ENCODE results near the gene DOCK2. TPM values are rescaled to one million over a fixed set of nuclear protein-coding genes. Genes with fewer than 3 reads are reported as not detected.

DOCK2 gene
- polyA plus RNA-seq, 1 experiment = 1.6 TPM

DNA sequence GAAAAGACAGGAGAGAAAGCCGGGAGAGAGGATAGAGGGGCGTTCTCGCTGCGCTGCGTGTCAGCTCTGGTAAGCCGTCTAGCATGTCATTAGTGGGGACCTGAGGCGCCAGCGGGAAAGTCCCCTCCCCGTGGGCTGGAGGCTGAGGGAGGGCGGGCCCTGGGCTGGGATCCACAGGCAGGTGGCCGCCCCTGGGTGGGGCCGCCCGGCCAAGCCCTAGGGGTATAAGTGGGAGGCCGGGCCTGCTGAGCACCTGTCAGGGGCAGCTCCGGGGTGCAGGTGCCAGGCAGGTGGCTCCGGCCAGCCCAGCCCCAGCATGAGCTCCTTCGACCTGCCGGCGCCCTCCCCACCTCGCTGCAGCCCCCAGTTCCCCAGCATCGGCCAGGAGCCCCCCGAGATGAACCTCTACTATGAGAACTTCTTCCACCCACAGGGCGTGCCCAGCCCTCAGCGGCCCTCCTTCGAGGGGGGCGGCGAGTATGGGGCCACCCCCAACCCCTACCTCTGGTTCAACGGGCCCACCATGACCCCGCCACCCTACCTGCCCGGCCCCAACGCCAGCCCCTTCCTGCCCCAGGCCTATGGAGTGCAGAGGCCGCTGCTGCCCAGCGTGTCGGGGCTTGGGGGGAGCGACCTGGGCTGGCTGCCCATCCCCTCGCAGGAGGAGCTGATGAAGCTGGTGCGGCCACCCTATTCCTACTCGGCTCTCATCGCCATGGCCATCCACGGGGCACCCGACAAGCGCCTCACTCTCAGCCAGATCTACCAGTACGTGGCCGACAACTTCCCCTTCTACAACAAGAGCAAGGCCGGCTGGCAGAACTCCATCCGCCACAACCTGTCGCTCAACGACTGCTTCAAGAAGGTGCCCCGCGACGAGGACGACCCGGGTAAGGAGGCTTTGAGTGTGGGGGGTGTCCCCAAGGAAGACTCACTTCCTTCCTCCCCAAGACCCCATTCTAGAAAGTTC, 468.9 kb downstream of the DOCK2 start, which contains the start of gene FOXI1:
FOXI1 (plus strand) TSS at position 256 of the 970 bp plus-strand sequence; CDS start at position 317, 61 bp downstream.
- CTCF ChIA-PET = interaction anchor here (1.2 kb wide), 1 partner anchor 78 kb away, joined by 4 read pairs; no protein-coding TSS in a partner anchor
- peaks cover 4% of the 10 kb centered on the region for H3K27me3 ChIP-seq (ENCODE audit: control insufficient read depth, insufficient read depth, low read length)

DNA sequence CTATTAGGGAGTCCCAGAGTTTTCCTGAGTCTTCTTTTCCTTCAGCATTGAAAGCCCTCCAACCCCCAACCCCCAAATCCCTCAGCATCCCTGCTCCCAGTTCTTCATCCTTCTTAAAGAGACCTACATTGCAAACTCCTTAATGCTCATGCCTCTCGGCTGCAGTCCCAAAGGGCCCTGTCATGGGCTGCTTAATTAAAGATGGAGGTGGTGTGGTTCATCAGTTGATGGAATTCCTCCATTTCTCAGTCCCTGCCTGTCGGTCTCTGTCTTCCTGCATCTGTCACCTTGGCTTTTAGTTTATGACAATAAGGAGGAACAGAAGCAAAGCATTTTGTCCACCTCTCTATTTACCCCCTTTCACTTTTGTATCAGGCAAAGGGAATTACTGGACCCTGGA, 470.6 kb downstream of the DOCK2 start:
- Histone ChIP-seq H3K27ac (ENCODE audit: low read depth, low read length) (no peak overlapping the region), H3K9me3 (ENCODE audit: control insufficient read depth, insufficient read depth, low read length) (no peaks in the 10 kb centered on the region; the same call in 1 of the 2 replicates), H3K4me3 (ENCODE audit: low read depth, low read length) (no peak overlapping the region), H3K27me3 (ENCODE audit: control insufficient read depth, insufficient read depth, low read length) (peaks cover 4% of the 10 kb centered on the region)
- ChIA-PET POLR2A (no interaction called here), CTCF (interaction anchor here (0.6 kb wide), 1 partner anchor 72 kb away, joined by 8 read pairs; no protein-coding TSS in a partner anchor)
- DNase-seq (ENCODE audit: low read depth, low spot score) = no peak
- TF ChIP-seq, protein P1, sequence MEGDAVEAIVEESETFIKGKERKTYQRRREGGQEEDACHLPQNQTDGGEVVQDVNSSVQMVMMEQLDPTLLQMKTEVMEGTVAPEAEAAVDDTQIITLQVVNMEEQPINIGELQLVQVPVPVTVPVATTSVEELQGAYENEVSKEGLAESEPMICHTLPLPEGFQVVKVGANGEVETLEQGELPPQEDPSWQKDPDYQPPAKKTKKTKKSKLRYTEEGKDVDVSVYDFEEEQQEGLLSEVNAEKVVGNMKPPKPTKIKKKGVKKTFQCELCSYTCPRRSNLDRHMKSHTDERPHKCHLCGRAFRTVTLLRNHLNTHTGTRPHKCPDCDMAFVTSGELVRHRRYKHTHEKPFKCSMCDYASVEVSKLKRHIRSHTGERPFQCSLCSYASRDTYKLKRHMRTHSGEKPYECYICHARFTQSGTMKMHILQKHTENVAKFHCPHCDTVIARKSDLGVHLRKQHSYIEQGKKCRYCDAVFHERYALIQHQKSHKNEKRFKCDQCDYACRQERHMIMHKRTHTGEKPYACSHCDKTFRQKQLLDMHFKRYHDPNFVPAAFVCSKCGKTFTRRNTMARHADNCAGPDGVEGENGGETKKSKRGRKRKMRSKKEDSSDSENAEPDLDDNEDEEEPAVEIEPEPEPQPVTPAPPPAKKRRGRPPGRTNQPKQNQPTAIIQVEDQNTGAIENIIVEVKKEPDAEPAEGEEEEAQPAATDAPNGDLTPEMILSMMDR (IDR thresholded peaks at IDR 0.05; ENCODE audit: low read depth, low read length) = no peak

More for the DNA sequence above, 468.9 kb downstream of the DOCK2 start, which contains the start of gene FOXI1:
- TF ChIP-seq, protein P1 (IDR thresholded peaks at IDR 0.05; ENCODE audit: low read depth, low read length) = no peak
- Histone ChIP-seq H3K4me3 (ENCODE audit: low read depth, low read length) (no peak within 1 kb of the TSS), H3K27ac (ENCODE audit: low read depth, low read length) (no peak within 1 kb of the TSS), H3K9me3 (ENCODE audit: control insufficient read depth, insufficient read depth, low read length) (no peaks in the 10 kb centered on the region; the same call in 1 of the 2 replicates)
- POLR2A ChIA-PET = no interaction called here
- no peak for DNase-seq (ENCODE audit: low read depth, low spot score)

DNA sequence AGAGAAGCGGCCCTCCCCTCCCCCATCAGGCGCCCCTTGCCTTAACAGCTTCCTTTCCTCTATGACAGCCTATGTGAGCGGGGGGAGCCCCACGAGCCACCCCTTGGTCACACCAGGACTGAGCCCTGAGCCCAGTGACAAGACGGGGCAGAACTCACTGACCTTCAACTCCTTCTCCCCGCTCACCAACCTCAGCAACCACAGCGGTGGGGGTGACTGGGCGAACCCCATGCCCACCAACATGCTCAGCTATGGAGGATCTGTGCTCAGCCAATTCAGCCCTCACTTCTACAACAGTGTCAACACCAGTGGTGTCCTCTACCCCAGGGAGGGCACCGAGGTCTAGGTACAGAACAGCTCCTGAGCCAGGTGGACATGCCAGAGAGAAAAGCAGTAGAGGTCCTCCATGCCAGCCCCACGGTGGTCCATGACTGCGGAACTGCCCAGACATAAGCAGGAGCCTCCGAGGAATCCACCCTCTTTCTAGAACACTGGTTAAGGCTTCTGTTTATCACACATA, 471.3 kb downstream of the DOCK2 start:
- ChIA-PET CTCF (no interaction called here), POLR2A (no interaction called here)
- no peak overlapping the region for H3K27ac ChIP-seq (ENCODE audit: low read depth, low read length)
- no peak for DNase-seq (ENCODE audit: low read depth, low spot score)
- peaks cover 6% of the 10 kb centered on the region for H3K27me3 ChIP-seq (ENCODE audit: control insufficient read depth, insufficient read depth, low read length)
- TF ChIP-seq, protein P1 (IDR thresholded peaks at IDR 0.05; ENCODE audit: low read depth, low read length) = no peak
- no peak overlapping the region for H3K4me3 ChIP-seq (ENCODE audit: low read depth, low read length)
- H3K9me3 ChIP-seq (ENCODE audit: control insufficient read depth, insufficient read depth, low read length) = no peaks in the 10 kb centered on the region; the same call in 1 of the 2 replicates

DNA sequence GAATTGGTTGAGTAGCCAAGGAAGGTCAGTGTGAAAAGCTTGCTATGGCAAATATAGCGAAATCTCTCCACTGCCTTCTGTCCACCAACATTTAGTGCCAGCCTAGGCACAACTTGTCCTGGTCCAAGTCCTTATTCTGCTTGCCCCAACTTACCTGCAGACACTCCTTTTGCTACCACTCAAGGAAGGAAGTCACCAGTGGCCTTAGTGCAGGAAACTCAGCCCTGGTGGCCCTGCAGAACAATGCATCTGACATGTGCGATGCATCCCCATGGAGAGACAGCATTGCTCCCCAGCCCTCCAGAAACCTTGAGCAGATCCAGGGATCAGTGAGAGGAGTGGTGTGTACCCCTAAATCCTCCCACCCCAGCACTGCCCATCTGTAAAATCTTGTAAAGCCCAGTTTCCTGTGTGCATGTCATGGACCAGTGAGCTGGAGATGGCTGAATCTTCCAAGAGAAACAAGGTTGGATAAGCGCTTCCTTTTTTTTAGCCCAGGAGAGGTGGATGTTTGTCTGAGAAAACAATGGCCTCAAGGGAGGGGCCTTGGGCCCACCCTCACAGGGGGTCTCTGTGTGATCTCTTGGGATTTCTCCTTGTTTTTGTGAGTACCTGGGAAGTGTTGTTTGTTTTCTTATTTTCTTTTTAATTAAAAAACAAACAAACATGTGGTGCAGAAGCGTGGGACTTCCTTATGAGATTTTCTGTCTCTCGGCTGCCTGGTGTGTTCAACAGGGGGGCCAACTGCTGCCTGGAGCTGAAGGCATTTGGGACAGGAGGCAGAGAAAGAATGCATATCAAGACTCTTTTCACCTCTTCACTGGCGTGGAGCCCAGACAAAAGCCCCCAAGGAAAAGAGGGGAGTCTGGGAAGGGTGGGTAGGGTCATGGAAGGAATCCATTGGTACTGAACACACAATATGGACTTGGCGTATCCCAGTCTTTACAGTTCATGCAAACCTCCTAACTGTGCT, 472.3 kb downstream of the DOCK2 start:
- ChIA-PET CTCF (interaction anchor here (0.9 kb wide), 1 partner anchor 8 kb away, joined by 3 read pairs; no protein-coding TSS in a partner anchor), POLR2A (no interaction called here)
- H3K27me3 ChIP-seq (ENCODE audit: control insufficient read depth, insufficient read depth, low read length) = peaks cover 6% of the 10 kb centered on the region
- no peak overlapping the region for H3K27ac ChIP-seq (ENCODE audit: low read depth, low read length)
- no peak for DNase-seq (ENCODE audit: low read depth, low spot score)
- TF ChIP-seq, protein P1 (IDR thresholded peaks at IDR 0.05; ENCODE audit: low read depth, low read length) = no peak
- H3K4me3 ChIP-seq (ENCODE audit: low read depth, low read length) = no peak overlapping the region
- no peaks in the 10 kb centered on the region; the same call in 1 of the 2 replicates for H3K9me3 ChIP-seq (ENCODE audit: control insufficient read depth, insufficient read depth, low read length)

Data from AG04450 (cell line).